Measurements from ENCODE around the gene MAOB.

Gene MAOB

DNA sequence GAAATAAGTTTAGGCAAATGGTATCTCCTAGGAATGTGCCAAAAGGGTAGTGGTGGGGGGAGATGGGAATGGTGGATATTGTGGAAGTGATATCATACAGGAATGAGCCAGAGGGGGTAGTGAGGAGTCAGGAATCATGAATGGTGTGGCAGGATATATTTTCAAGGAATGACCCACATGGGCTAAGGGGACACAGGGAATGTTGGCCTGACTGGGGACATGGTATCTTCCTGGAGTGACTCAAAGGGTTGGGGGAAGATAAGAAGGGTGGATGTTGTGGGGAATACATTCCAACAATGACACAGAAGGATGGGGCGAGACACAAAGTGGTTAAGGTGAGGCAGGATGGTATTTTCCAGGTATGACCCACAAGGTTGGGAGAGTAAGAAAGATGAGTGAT lies 165.6 kb downstream of the MAOB start:
- no peak overlapping the region for H2AFZ ChIP-seq (ENCODE audit: low read depth, low read length, severe bottlenecking)
- TF ChIP-seq, protein P1, sequence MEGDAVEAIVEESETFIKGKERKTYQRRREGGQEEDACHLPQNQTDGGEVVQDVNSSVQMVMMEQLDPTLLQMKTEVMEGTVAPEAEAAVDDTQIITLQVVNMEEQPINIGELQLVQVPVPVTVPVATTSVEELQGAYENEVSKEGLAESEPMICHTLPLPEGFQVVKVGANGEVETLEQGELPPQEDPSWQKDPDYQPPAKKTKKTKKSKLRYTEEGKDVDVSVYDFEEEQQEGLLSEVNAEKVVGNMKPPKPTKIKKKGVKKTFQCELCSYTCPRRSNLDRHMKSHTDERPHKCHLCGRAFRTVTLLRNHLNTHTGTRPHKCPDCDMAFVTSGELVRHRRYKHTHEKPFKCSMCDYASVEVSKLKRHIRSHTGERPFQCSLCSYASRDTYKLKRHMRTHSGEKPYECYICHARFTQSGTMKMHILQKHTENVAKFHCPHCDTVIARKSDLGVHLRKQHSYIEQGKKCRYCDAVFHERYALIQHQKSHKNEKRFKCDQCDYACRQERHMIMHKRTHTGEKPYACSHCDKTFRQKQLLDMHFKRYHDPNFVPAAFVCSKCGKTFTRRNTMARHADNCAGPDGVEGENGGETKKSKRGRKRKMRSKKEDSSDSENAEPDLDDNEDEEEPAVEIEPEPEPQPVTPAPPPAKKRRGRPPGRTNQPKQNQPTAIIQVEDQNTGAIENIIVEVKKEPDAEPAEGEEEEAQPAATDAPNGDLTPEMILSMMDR (IDR thresholded peaks at IDR 0.05; ENCODE audit: insufficient read depth, low read length, poor library complexity, severe bottlenecking): no peak
- no peak for TF ChIP-seq EZH2phosphoT487 (conservative IDR thresholded peaks at IDR 0.05; ENCODE audit: low read length)
- H3K36me3 ChIP-seq (ENCODE audit: low read length): no peaks in the 10 kb centered on the region
- no peak overlapping the region for H3K9ac ChIP-seq (ENCODE audit: low read length)
- H3K27me3 ChIP-seq (ENCODE audit: low read length): no peaks in the 10 kb centered on the region
- no peaks in the 10 kb centered on the region for H3F3A ChIP-seq (ENCODE audit: insufficient read depth)
- no peaks in the 10 kb centered on the region for H3K9me2 ChIP-seq (replicated peaks; ENCODE audit: insufficient read depth, low read length)
- H4K20me1 ChIP-seq (ENCODE audit: low read depth, low read length): no peaks in the 10 kb centered on the region
- no peak overlapping the region for H3K27ac ChIP-seq (ENCODE audit: low read depth, low read length)
- no peaks in the 10 kb centered on the region for H3K79me2 ChIP-seq (ENCODE audit: insufficient read depth, low read length)
- no peak overlapping the region for H3K4me3 ChIP-seq (ENCODE audit: insufficient read depth, low read length, poor library complexity, severe bottlenecking)
- H3K4me2 ChIP-seq (ENCODE audit: low read depth, low read length, poor library complexity, severe bottlenecking): no peak overlapping the region
- H3K9me3 ChIP-seq (ENCODE audit: insufficient read depth, low read length): no peaks in the 10 kb centered on the region

Measured in SU-DHL-6 (cell line).